SK-N-SH treated with all-trans-retinoic acid at 6 μM for 48 hours (cell line): ENCODE data around the gene CDKN1B.
A peak's percentile ranks its signal among the peaks of the same experiment; 100 is the strongest.

Experiments used
- ATAC-seq: fragments of 200-7000 bp; cut with Tn5 transposase; 3 replicates; pipeline ENCODE4 v1.9.1; 2020; ENCODE audit warnings: mild to moderate bottlenecking, moderate library complexity
- ARNTL ChIP-seq: fragments of 450-650 bp; formaldehyde crosslinking; IDR thresholded peaks from 2 replicates; pipeline ENCODE4 v1.5.0; 2020; ENCODE audit warnings: low read depth, mild to moderate bottlenecking, moderate library complexity, borderline replicate concordance
- BACH2 ChIP-seq: fragments of 250-450 bp; sonication (Bioruptor Pico); IDR thresholded peaks from 2 replicates; pipeline ENCODE4 v1.9.0; 2021; ENCODE audit warnings: mild to moderate bottlenecking, borderline replicate concordance
- CREB5 ChIP-seq: fragments of 250-450 bp; sonication (Bioruptor Pico); IDR thresholded peaks from 2 replicates; pipeline ENCODE4 v1.5.1; 2020; ENCODE audit warnings: low read depth, mild to moderate bottlenecking, moderate library complexity
- CSDC2 ChIP-seq: fragments of 250-450 bp; sonication (Bioruptor Pico); IDR thresholded peaks from 2 replicates; pipeline ENCODE4 v1.5.0; 2020; ENCODE audit warnings: mild to moderate bottlenecking, moderate library complexity
- ESRRG ChIP-seq: fragments of 250-450 bp; sonication (Bioruptor Pico); IDR thresholded peaks from 2 replicates; pipeline ENCODE4 v1.6.1; 2021; ENCODE audit warnings: mild to moderate bottlenecking
- GLIS3 ChIP-seq: fragments of 250-450 bp; sonication (Bioruptor Pico); IDR thresholded peaks from 2 replicates; pipeline ENCODE4 v1.5.0; 2020; ENCODE audit warnings: mild to moderate bottlenecking, moderate library complexity
- ISL1 ChIP-seq: fragments of 250-450 bp; sonication (Bioruptor Pico); IDR thresholded peaks from 2 replicates; pipeline ENCODE4 v2.1.2; 2022; ENCODE audit warnings: mild to moderate bottlenecking, moderate library complexity
- OSR1 ChIP-seq: fragments of 250-450 bp; sonication (Bioruptor Pico); IDR thresholded peaks from 2 replicates; pipeline ENCODE4 v1.8.0; 2022; ENCODE audit warnings: moderate library complexity, mild to moderate bottlenecking, inconsistent platforms
- PATZ1 ChIP-seq: fragments of 250-450 bp; sonication (Bioruptor Pico); IDR thresholded peaks from 2 replicates; pipeline ENCODE4 v1.8.0; 2020; ENCODE audit warnings: mild to moderate bottlenecking, moderate library complexity, borderline replicate concordance
- POU6F1 ChIP-seq: fragments of 250-450 bp; sonication (Bioruptor Pico); IDR thresholded peaks from 2 replicates; pipeline ENCODE4 v1.8.0; 2021; ENCODE audit warnings: low read depth, mild to moderate bottlenecking, moderate library complexity, borderline replicate concordance
- PPARA ChIP-seq: fragments of 250-450 bp; sonication (Bioruptor Pico); IDR thresholded peaks from 2 replicates; pipeline ENCODE4 v1.5.0; 2020; ENCODE audit warnings: mild to moderate bottlenecking, borderline replicate concordance
- RARB ChIP-seq: fragments of 250-450 bp; sonication (Bioruptor Pico); IDR thresholded peaks from 2 replicates; pipeline ENCODE4 v1.8.0; 2021; ENCODE audit warnings: mild to moderate bottlenecking, moderate library complexity
- SNAI2 ChIP-seq: fragments of 250-450 bp; sonication (Bioruptor Pico); IDR thresholded peaks from 2 replicates; pipeline ENCODE4 v1.5.0; 2020; ENCODE audit warnings: mild to moderate bottlenecking, moderate library complexity
- TCF4 ChIP-seq: fragments of 250-450 bp; sonication (Bioruptor Pico); IDR thresholded peaks from 2 replicates; pipeline ENCODE4 v1.8.0; 2021; ENCODE audit warnings: mild to moderate bottlenecking, moderate library complexity, borderline replicate concordance
- TOX ChIP-seq: fragments of 250-450 bp; sonication (Bioruptor Pico); IDR thresholded peaks from 2 replicates; pipeline ENCODE4 v1.8.0; 2021; ENCODE audit warnings: mild to moderate bottlenecking, moderate library complexity, borderline replicate concordance
- TSHZ2 ChIP-seq: fragments of 250-450 bp; sonication (Bioruptor Pico); IDR thresholded peaks from 2 replicates; pipeline ENCODE4 v1.5.0; 2020; ENCODE audit warnings: mild to moderate bottlenecking, moderate library complexity
- ZC3H10 ChIP-seq: fragments of 250-450 bp; sonication (Bioruptor Pico); IDR thresholded peaks from 2 replicates; pipeline ENCODE4 v1.5.1; 2021; ENCODE audit warnings: mild to moderate bottlenecking, moderate library complexity
- ZFP3 ChIP-seq: fragments of 250-450 bp; sonication (Bioruptor Pico); IDR thresholded peaks from 2 replicates; pipeline ENCODE4 v1.5.0; 2020; ENCODE audit warnings: mild to moderate bottlenecking, moderate library complexity
- ZFP30 ChIP-seq: fragments of 450-650 bp; formaldehyde crosslinking; IDR thresholded peaks from 2 replicates; pipeline ENCODE4 v1.5.0; 2022; ENCODE audit warnings: mild to moderate bottlenecking, moderate library complexity
- ZNF565 ChIP-seq: fragments of 450-650 bp; formaldehyde crosslinking; conservative IDR thresholded peaks from 2 replicates; pipeline ENCODE4 v1.5.0; 2020; ENCODE audit warnings: low read depth, mild to moderate bottlenecking, moderate library complexity
- ZNF70 ChIP-seq: fragments of 450-650 bp; formaldehyde crosslinking; IDR thresholded peaks from 2 replicates; pipeline ENCODE4 v1.5.0; 2020; ENCODE audit warnings: mild to moderate bottlenecking, moderate library complexity
- ZNF8 ChIP-seq: fragments of 450-650 bp; formaldehyde crosslinking; IDR thresholded peaks from 2 replicates; pipeline ENCODE4 v1.5.0; 2020; ENCODE audit warnings: mild to moderate bottlenecking, moderate library complexity

The CDKN1B gene

GRCh38 chr12:12717586-12718380, 615 bp downstream of the CDKN1B start:
- ATAC-seq: peak; percentile 51

GRCh38 chr12:12718381-12718759, 1.2 kb downstream of the CDKN1B start:
- TF ChIP-seq ARNTL (CRISPR knock-in tag): no peak
- TF ChIP-seq ZNF8 (CRISPR knock-in tag): no peak
- TF ChIP-seq ISL1: no peak
- TF ChIP-seq ZFP30: no peak
- no peak for TF ChIP-seq PATZ1
- no peak for TF ChIP-seq PPARA (CRISPR knock-in tag)
- TF ChIP-seq OSR1 (CRISPR knock-in tag): no peak
- no peak for TF ChIP-seq ZNF70 (CRISPR knock-in tag)
- no peak for TF ChIP-seq SNAI2
- TF ChIP-seq ZFP3 (CRISPR knock-in tag): no peak
- TF ChIP-seq ESRRG (CRISPR knock-in tag): no peak
- no peak for TF ChIP-seq BACH2 (CRISPR knock-in tag)
- TF ChIP-seq TCF4 (CRISPR knock-in tag): no peak

More at GRCh38 chr12:12717586-12718380, 615 bp downstream of the CDKN1B start:
- TF ChIP-seq CREB5 (CRISPR knock-in tag) (no peak), RARB (CRISPR knock-in tag) (no peak), ESRRG (CRISPR knock-in tag) (no peak), PATZ1 (no peak), ZC3H10 (CRISPR knock-in tag) (no peak), PPARA (CRISPR knock-in tag) (no peak), OSR1 (CRISPR knock-in tag) (no peak), POU6F1 (no peak), ZFP3 (CRISPR knock-in tag) (no peak), ZNF70 (CRISPR knock-in tag) (no peak), TSHZ2 (CRISPR knock-in tag) (no peak), CSDC2 (CRISPR knock-in tag) (no peak), TOX (CRISPR knock-in tag) (no peak), ZNF8 (CRISPR knock-in tag) (no peak), GLIS3 (CRISPR knock-in tag) (no peak), ZFP30 (no peak), TCF4 (CRISPR knock-in tag) (no peak), ZNF565 (CRISPR knock-in tag) (no peak)

More at GRCh38 chr12:12718381-12718759, 1.2 kb downstream of the CDKN1B start:
- ATAC-seq: no peak
